Colon (tissue), 2 donors: ENCODE measurements around the gene FAM156A.
A peak's percentile ranks its signal among the peaks of the same experiment; 100 is the strongest.
"Not testable (repeated sequence)": the region's sequence is repeated elsewhere in the genome, so short reads cannot be mapped to it uniquely, and the experiment has no call there.

Experiments
- FAIRE-seq: peaks from 2 replicates; lab custom pipeline; 2012; peaks lifted over from hg19 to GRCh38; lab: Jason Lieb, UNC
- donor health status: control.
- donor health status: control.

The FAM156A gene, protein sequence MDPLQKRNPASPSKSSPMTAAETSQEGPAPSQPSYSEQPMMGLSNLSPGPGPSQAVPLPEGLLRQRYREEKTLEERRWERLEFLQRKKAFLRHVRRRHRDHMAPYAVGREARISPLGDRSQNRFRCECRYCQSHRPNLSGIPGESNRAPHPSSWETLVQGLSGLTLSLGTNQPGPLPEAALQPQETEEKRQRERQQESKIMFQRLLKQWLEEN

DNA sequence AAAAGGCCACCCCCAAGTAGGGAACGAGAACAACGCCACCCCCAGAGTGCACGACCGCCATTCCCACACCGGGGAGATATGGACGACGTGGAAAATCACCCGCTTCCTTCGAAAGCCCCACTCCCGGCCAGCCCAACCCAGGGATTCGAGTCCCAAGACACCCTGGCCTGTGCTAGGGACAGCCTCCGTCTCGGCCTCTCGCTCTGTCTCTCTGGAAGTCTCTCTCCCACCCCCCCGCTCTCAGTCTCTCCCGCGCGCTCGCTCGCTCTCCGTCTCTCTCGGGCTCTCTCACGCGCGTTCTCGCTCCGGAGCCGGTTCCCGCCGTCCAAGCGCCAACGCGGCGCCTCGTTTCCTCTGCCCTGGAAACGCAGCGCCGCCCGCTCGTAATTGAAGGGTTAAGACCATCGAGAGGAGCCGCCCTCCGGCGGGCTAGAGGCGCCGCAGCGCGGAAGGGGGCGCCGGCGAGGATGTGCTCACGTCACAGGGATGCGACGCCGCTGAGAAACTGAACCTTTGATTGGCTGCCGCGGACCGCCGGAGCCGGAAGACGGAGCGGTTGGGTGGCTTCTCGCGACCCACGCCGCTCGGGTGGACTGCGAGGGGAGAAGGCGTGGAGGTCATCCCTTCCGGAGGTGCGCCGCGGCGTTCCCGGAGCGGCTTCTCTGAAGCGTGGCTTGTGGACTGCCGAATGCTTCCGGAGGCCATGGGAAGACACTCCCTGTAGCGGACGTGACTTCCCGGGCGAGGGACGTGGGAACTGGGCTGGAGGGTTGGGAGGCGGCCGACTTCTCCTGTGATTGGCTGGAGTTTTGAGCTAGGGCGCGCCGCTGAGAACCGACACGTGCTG, at the start of gene FAM156A:
Gene FAM156A (minus strand): TSS at position 406 of the 847 bp plus-strand sequence. CDS start 9,930 bp downstream, outside the sequence.
- FAIRE-seq, result peak; percentile 99

- FAIRE-seq, result no peak
Measured at GRCh38 chrX:53005327-53005726, 47.0 kb upstream of the FAM156A start.

DNA sequence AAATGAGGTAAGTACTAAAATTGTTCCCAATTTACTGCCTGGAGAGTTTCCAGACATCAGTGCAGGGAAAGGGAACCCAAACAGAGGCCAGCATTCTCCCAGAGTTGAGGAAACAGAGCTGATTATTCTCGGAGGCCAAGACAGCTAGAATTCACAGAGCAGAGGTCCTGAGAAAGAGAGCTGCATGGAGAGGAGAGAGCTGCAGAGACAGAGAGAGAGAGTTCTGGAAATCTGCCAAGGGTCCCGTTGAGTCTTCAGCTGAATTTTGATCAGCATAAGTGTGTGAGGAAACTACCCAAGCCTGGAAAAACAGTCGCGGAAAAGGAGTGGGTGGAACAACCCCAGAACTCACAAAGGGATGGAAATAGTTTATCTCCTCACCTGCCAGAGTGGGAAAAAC, 46.5 kb upstream of the FAM156A start:
- no peak for FAIRE-seq

DNA sequence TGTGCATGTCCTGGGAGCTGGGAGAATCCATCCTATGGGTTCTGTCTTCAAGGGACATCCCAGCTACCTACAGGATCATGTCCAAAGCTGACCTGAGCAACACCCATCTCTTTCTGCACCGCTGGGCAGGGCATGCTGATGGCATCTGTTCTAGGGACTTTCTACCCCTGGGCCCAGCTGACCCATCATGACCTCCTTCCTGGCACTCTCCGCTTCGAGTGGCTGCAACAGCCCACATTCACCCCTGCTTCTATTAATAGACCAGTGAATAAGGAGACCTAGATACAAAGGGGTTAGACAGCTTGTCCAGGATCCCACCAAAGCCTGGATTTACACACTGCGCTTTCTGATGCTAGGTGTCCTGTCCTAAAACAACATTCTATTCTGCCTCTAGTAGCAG, 45.7 kb upstream of the FAM156A start:
- no peak for FAIRE-seq

GRCh38 chrX:53003111-53003510, 44.8 kb upstream of the FAM156A start:
- FAIRE-seq, result no peak

DNA sequence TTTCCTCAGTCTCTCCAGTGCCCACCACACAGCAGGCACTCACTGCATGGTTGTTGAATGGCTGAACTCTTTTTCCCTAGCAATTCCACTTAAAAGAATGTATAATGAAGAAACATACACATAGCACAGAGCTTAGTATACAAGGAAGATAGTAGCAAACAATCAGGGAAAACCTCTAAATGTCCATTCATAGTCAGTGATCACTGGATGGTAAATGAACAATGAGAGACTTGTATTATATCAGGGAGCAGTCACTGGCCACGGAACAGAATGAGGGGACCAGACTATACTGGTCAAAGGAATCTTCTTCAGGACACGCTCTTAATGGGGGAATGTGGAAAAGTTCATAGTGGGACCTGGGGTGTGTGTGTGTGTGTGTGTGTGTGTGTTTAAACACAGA, 43.6 kb upstream of the FAM156A start:
- no peak for FAIRE-seq

GRCh38 chrX:53000447-53001135, 42.3 kb upstream of the FAM156A start:
- no peak for FAIRE-seq

DNA sequence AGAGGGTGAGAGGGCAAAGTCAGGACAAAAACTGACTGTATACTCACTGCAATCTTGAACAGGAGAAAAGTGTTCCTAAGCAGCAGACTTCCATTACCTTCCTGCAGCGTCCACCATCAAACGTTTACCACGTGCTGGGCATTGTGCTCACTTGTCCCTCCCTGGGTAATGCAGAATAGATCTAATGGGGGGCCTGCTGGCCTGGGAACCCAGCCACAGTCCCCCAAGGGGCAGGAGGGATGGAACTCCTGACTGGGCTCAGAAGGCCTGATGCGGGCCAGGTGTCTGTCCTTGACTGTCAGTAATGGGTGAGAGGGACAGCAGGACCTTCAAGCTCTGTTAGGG, 37.6 kb upstream of the FAM156A start:
- FAIRE-seq, result no peak

GRCh38 chrX:52995135-52995986, 37.0 kb upstream of the FAM156A start:
- peak; percentile 96 for FAIRE-seq

GRCh38 chrX:52990848-52991247, 32.5 kb upstream of the FAM156A start:
- FAIRE-seq, result no peak

DNA sequence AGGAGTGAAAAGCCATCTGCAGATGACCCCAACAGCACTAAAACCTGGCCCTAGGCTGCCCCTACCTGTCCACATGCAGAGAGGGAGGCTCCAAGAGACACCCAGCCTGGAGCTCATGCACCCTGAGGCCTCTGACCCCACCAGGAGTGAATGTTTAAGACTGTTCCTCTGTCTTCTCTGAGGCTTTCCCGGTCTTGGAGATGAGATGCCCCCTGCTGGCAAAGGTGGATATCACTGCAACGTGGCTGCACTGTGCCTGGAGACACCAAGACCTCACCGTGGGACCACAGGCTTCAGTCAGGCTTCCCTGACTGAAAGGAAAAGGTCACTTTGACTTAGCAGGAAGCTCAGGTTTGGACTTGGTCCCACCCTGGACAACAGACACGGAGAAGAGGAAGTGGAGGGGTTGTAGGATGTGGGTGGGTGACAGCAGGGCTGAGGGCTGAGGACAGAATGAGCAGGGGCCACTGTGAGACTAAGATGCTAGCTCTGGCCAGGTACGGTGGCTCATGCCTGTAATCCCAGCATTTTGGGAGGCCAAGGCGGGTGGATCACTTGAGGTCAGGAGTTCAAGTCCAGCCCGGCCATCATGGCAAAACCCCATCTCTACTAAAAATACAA, 31.8 kb upstream of the FAM156A start:
- not testable (repeated sequence) for FAIRE-seq

- FAIRE-seq, result no peak
Measured at GRCh38 chrX:52988985-52989917, 30.9 kb upstream of the FAM156A start.

DNA sequence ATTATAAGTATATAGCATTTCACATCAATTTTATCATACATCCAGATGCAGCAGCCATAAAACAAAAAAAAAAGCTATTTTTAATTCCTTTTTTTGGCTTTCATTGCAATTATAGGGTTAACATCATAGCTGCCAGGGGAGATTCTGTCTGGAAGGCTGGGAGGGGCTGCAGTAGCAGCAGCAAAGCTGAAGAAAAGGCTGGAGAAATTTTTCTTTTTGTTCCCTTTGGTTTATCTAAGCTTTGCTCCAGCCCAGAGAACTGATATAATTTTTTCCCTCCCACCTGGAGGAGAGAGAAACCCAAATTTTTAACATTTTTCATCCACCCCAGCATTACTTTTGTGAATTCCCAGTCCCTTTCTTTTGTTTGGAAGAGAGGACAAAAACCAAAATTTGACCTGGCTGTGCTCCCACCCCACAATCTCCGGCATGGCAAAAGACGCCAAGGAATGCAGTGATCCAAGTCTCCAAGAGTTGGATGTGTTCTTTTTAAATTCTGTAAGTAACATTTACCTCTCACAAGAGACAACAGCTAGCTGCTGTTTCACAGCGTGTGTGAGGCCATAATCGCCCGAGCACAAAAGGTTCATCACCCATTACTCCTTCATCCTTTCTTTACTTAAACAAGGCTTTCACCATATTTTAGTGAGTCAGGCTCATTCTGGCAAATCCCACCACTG, 25.1 kb upstream of the FAM156A start:
- no peak for FAIRE-seq

DNA sequence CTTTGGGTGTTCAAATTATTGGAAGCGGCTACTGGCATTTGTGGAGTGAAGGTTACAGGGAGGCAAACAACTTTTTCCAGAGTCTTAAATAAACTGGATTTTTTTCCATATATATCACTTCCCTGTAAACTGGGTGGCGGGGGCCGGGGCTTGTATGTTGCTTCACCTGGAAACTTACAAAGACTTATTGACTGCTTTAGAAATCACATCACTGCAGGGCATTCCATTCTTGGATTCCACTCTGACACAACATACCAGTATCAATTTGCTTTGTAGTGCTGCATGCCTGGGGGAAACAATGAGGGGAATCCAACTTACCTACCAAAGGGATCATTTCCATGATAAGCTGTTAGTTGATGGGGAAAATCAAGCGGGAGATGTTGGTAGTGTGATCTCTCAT, 21.7 kb upstream of the FAM156A start:
- FAIRE-seq, result no peak

DNA sequence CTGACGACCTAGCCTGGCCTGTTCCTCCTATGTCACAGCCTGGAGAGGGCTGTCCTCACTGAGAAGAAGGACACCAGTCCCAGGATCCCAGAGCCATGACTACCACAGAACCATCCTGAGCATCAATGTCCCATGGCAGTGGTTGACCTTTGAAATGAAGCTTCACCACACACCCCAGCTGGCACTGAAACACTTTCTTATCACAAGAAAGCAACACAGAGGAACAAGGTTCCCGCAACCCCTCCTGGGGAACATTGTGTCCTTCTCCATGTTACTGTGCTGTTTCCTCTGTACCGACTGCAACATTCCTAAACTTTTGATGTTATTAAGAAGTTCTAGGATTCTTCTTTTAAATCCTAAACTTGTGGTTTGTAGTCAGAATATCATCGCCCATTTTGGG, 21.2 kb upstream of the FAM156A start:
- FAIRE-seq, result no peak

DNA sequence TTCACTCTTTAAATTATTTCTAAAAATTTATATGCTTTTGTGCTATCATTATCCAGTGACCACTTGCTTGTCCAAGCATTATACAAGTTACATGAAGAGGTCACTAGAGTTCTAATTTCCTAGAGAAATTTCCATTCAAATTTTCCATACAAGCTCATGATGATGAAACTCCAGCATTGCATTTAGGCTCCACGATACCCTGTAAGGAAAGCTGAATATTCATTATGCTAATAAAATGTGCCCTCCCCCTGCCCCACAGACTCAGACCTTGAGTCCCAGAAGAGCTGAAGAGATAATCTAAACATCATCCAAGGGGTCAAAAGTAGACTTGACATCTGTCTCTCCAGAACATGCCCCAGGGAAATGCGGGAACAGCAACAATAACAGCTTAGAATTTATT, 19.6 kb upstream of the FAM156A start:
- FAIRE-seq, result no peak

GRCh38 chrX:52975576-52975975, 17.3 kb upstream of the FAM156A start:
- not testable (repeated sequence) for FAIRE-seq

DNA sequence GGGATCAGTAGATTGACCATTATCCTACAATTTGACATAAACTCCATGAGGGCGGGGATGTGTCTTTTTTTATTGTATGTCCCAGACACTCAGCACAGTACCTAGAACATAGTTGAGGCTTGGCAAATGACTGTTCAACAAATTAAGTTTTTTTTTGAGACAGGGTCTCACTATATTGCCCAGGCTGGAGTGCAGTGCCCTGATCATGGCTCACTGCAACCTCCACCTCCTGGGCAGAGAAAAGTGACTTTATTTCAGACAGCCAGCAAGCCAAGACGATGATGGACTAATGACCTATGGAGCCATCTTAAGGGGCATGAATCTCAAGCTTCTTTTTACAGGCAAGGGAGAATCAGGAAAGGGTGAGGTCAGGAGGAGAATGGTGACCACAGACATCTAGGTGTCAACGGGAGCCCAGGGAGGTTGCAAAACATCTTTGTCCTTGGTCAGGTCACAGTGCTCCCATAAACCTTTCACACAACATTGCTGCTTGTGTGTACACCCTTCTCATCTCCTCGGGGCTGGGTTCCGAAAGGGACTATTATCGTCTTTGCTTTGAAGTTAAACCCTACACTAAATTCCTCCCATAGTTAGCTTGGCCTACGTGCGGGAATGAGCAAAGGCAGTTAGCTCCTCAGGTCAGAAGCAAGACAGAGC, 16.1 kb upstream of the FAM156A start:
- FAIRE-seq, result not testable (repeated sequence)

GRCh38 chrX:52967922-52968321, 9.6 kb upstream of the FAM156A start:
- FAIRE-seq, result not testable (repeated sequence)
